Measurements from ENCODE around the gene KDM1A. TPM values are rescaled to one million over a fixed set of nuclear protein-coding genes. Genes with fewer than 3 reads are reported as not detected.

The KDM1A gene
- total RNA-seq, 4 donors from 2014 or later = 45.5 to 49.2 (median 47.5) TPM

DNA sequence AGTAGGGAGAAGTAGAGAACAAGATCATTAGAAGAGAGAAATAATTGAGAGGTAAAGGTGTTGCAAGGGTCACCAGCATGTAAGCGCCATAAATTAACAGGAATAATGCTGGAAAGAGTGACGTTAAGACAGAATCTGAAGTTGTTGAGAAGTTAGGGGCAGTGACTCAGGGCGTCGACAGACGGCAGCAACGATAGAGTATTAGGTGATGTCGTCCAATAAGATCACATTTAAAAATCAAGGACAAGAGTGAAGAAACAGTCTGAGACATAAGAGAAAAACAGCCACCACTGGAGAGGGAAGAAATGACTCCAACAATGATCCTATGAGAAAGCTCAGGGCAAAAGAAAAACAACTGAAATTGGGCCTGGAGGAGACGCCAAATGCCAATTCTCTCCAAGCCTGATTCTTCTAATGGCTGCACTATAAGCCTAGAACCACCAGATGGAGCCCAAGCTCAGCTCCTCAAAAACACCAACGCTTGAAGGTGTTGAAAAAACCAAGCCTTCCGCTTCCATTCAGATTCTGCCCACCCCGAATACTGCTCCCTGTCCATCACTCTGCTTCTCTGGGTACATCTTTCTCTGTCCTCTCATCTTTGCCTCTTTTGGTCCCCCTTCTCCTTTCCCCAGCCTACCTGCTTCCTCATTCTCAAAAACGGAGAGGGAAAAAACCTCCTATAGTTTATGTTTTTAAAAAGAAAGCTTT is 79.3 kb downstream of the KDM1A start:
- WGBS = 41% methylated on average over 12 of the region's 12 CpGs
- no peak for DNase-seq (ENCODE audit: low spot score in 2 of 2)
- H3K36me3 ChIP-seq = peaks cover 13% of the 10 kb centered on the region
- TF ChIP-seq EP300 (IDR thresholded peaks at IDR 0.05) (no peak), POLR2AphosphoS5 (IDR thresholded peaks at IDR 0.05) (no peak), POLR2A (IDR thresholded peaks at IDR 0.05) (no peak)
- TF ChIP-seq, protein P1, sequence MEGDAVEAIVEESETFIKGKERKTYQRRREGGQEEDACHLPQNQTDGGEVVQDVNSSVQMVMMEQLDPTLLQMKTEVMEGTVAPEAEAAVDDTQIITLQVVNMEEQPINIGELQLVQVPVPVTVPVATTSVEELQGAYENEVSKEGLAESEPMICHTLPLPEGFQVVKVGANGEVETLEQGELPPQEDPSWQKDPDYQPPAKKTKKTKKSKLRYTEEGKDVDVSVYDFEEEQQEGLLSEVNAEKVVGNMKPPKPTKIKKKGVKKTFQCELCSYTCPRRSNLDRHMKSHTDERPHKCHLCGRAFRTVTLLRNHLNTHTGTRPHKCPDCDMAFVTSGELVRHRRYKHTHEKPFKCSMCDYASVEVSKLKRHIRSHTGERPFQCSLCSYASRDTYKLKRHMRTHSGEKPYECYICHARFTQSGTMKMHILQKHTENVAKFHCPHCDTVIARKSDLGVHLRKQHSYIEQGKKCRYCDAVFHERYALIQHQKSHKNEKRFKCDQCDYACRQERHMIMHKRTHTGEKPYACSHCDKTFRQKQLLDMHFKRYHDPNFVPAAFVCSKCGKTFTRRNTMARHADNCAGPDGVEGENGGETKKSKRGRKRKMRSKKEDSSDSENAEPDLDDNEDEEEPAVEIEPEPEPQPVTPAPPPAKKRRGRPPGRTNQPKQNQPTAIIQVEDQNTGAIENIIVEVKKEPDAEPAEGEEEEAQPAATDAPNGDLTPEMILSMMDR (IDR thresholded peaks at IDR 0.05) = peak; percentile 81 to 84
- H3K9me3 ChIP-seq = no peaks in the 10 kb centered on the region
- H3K27me3 ChIP-seq = no peaks in the 10 kb centered on the region
- H3K27ac ChIP-seq = no peak overlapping the region
- H3K4me3 ChIP-seq = no peak overlapping the region
- peaks cover 52% of the 10 kb centered on the region for H3K4me1 ChIP-seq

DNA sequence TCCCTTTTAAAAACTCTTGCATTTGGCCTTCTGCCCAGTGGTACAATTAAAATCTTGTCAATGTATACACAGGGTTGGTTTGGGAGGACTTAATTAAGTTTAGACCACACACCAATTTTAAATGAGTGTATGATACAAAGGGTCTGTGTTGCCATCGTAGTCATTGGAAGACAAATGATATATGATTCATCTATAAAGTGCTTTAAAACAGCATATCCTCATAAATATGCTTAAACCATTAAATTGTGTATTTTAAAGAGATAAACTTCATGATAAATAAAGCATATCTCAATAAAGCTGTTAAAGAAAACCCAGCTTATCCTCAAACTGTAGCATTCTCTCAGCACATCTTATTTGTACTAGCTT is 79.9 kb downstream of the KDM1A start:
- H3K27me3 ChIP-seq = no peaks in the 10 kb centered on the region
- H3K36me3 ChIP-seq = peaks cover 7% of the 10 kb centered on the region
- H3K27ac ChIP-seq = no peak overlapping the region
- no peak for TF ChIP-seq POLR2AphosphoS5 (IDR thresholded peaks at IDR 0.05)
- TF ChIP-seq EP300 (IDR thresholded peaks at IDR 0.05) = no peak
- TF ChIP-seq, protein P1 (IDR thresholded peaks at IDR 0.05) = no peak
- TF ChIP-seq POLR2A (IDR thresholded peaks at IDR 0.05) = no peak
- peaks cover 52% of the 10 kb centered on the region for H3K4me1 ChIP-seq
- no peak for DNase-seq (ENCODE audit: low spot score in 2 of 2)
- H3K4me3 ChIP-seq = no peak overlapping the region
- WGBS = 90% methylated on average over 1 of the region's 1 CpG
- H3K9me3 ChIP-seq = no peaks in the 10 kb centered on the region

DNA sequence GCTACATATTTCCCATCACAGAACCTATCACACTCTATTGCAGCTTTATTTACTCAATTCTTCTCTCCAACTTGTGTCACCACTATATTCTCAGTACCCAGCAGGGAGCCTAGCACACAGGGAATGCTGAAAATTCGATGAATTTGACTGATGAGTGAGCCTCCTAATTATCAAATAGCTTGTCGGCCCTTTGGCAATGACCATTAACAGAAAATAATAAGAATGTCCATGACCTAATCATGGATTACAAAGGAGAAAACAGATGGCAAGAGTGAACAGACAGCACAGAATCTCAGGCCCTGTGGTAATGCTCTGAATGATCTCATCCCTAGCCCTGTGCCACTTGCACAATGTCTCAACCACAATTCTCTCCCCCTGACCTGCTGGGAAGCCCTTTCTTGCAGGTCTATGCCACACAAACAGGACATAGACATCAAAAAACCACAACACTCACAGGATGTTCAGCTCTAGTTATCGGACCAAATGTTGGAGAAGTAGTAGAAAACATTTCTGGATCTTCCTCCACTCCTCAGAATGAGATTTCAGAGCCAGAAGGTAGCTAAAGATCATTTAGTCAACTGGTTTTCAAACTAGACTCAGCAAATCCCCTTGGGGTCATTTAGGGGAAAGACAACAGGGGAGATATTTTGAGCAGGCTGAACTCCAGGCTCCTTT is 80.9 kb downstream of the KDM1A start:
- Histone ChIP-seq H3K4me3 (no peak overlapping the region), H3K9me3 (no peaks in the 10 kb centered on the region), H3K27me3 (no peaks in the 10 kb centered on the region), H3K27ac (peak overlapping the region; percentile 65), H3K4me1 (peaks cover 52% of the 10 kb centered on the region), H3K36me3 (peaks cover 4% of the 10 kb centered on the region)
- 42% methylated on average over 3 of the region's 3 CpGs for WGBS
- TF ChIP-seq POLR2A (IDR thresholded peaks at IDR 0.05) (no peak), EP300 (IDR thresholded peaks at IDR 0.05) (peak; percentile 27), POLR2AphosphoS5 (IDR thresholded peaks at IDR 0.05) (peak in 1 of 3 donors; percentile 80)
- TF ChIP-seq, protein P1 (IDR thresholded peaks at IDR 0.05) = no peak
- peak in 1 of 2 donors; percentile 81 for DNase-seq (ENCODE audit: low spot score in 2 of 2)

DNA sequence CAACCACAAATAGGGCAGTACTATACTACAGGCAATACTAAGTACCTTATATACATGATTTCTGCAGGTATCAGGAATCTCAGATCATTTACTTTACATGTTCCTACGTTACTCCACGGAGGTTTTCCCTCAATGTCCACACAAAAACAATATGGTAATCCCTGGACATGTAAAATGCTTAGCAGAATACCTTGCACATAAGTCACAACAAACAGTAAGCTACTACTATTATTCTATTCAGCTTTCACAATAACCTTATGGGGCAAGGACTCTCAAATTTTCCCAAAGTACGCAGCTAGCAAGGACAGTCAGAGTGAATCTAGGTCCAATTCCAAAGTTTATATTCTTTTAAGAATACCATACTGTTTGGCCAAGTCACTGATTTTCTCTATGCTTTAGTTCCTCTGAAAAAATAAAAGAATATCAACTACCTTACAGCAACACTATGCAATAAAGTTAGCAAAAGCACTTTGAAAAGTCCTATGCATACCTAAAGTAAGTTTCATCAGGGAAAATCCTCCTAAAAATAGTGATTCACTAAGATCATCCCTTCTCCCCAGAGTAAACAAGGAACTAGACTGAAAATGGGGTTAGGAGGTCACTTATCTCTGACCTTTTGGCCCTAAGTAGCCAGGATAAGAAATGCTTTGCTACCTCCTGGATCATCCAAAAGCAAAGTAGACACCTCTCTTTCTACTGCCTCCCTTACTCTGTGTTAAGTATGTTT is 82.0 kb downstream of the KDM1A start:
- Histone ChIP-seq H3K4me1 (peaks cover 52% of the 10 kb centered on the region), H3K36me3 (peaks cover 4% of the 10 kb centered on the region)
- DNase-seq (ENCODE audit: low spot score in 2 of 2) = no peak

More for the DNA sequence above, 82.0 kb downstream of the KDM1A start:
- WGBS = 87% methylated on average over 3 of the region's 3 CpGs
- Histone ChIP-seq H3K9me3 (no peaks in the 10 kb centered on the region), H3K4me3 (no peak overlapping the region), H3K27ac (peak overlapping the region; percentile 65), H3K27me3 (no peaks in the 10 kb centered on the region)
- TF ChIP-seq, protein P1 (IDR thresholded peaks at IDR 0.05) = no peak
- TF ChIP-seq POLR2AphosphoS5 (IDR thresholded peaks at IDR 0.05) = no peak
- no peak for TF ChIP-seq POLR2A (IDR thresholded peaks at IDR 0.05)
- no peak for TF ChIP-seq EP300 (IDR thresholded peaks at IDR 0.05)

Measured in suprapubic skin (tissue), 4 donors.